Gastroesophageal sphincter (tissue), 4 donors: Measurements from ENCODE around the gene PARD3. TPM values are rescaled to one million over a fixed set of nuclear protein-coding genes. Genes with fewer than 3 reads are reported as not detected.

ENCODE experiments used
- ATAC-seq: fragments of 150-250 bp; one replicate; pipeline ENCODE4 v1.9.1; 2016; ENCODE audit warnings: mild to moderate bottlenecking, moderate library complexity
- H3K27ac ChIP-seq, 4 donors: fragments of 200-600 bp; sonication (generic) in 3 of 4; 1 replicate in 3 of 4; 2 replicates in 1 of 4; pipeline ENCODE4 v1.5.1; 2016 to 2019
- H3K27me3 ChIP-seq: fragments of 200-600 bp; sonication (generic); one replicate; pipeline ENCODE4 v1.5.1; 2019
- H3K36me3 ChIP-seq, 2 donors: fragments of 200-600 bp; sonication (generic); one replicate each; pipeline ENCODE4 v1.5.1; 2019; ENCODE audit warnings: control low read depth in 1 of 2
- H3K4me1 ChIP-seq, 3 donors: fragments of 200-600 bp; sonication (generic); 1 replicate in 2 of 3; 2 replicates in 1 of 3; pipeline ENCODE4 v1.5.1; 2016 to 2019; ENCODE audit warnings: control low read depth in 2 of 3
- H3K4me3 ChIP-seq, 2 donors: fragments of 200-600 bp; sonication (generic); one replicate each; pipeline ENCODE4 v1.5.1; 2019; ENCODE audit warnings: mild to moderate bottlenecking in 1 of 2, moderate library complexity in 1 of 2
- H3K9me3 ChIP-seq, 3 donors: fragments of 200-600 bp; sonication (generic); one replicate each; pipeline ENCODE4 v1.5.1; 2017 to 2019; ENCODE audit warnings: control low read depth in 2 of 3
- EP300 ChIP-seq: sonication (generic); formaldehyde crosslinking; IDR thresholded peaks from one replicate; pipeline ENCODE4 v1.6.1; 2017; ENCODE audit warnings: antibody characterized with exemption, mild to moderate bottlenecking
- POLR2A ChIP-seq, 2 donors: fragments of 450-650 bp; IDR thresholded peaks; one replicate each; pipeline ENCODE4 v1.6.1; 2017; ENCODE audit warnings: antibody characterized with exemption in 2 of 2, mild to moderate bottlenecking in 2 of 2, moderate library complexity in 1 of 2
- POLR2AphosphoS5 ChIP-seq: sonication (generic); formaldehyde crosslinking; IDR thresholded peaks from one replicate; pipeline ENCODE4 v1.6.1; 2017; ENCODE audit warnings: antibody characterized with exemption
- WGBS, 2 donors: methylation state at CpG; one replicate each; pipeline ENCODE4 v1.1.5; 2018; ENCODE audit warnings: low coverage in 1 of 2; 5-methylcytosine and 5-hydroxymethylcytosine counted together
- total RNA-seq, 4 donors: library from RNA; depleted of rRNA; stranded (reverse); fragments of >200 nt; gene quantifications; one replicate each; pipeline ENCODE4 v1.1.0, GENCODE V29; 2016
- TF ChIP-seq, protein P1 (sequence below), 4 experiments: fragments of 200-600 bp in 2 of 4; fragments of 450-650 bp in 2 of 4; sonication (generic) in 1 of 4; IDR thresholded peaks; one replicate each; pipeline ENCODE4 v1.5.1; 2017 to 2019; ENCODE audit warnings: antibody characterized with exemption in 4 of 4, mild to moderate bottlenecking in 2 of 4, moderate library complexity in 2 of 4

Gene PARD3
- total RNA-seq, 4 donors from 2014 or later, result 101 to 127 (median 115) TPM

- no peak for TF ChIP-seq EP300
- no peak for TF ChIP-seq POLR2AphosphoS5
- TF ChIP-seq, protein P1, sequence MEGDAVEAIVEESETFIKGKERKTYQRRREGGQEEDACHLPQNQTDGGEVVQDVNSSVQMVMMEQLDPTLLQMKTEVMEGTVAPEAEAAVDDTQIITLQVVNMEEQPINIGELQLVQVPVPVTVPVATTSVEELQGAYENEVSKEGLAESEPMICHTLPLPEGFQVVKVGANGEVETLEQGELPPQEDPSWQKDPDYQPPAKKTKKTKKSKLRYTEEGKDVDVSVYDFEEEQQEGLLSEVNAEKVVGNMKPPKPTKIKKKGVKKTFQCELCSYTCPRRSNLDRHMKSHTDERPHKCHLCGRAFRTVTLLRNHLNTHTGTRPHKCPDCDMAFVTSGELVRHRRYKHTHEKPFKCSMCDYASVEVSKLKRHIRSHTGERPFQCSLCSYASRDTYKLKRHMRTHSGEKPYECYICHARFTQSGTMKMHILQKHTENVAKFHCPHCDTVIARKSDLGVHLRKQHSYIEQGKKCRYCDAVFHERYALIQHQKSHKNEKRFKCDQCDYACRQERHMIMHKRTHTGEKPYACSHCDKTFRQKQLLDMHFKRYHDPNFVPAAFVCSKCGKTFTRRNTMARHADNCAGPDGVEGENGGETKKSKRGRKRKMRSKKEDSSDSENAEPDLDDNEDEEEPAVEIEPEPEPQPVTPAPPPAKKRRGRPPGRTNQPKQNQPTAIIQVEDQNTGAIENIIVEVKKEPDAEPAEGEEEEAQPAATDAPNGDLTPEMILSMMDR (IDR thresholded peaks at IDR 0.05), result no peak
- TF ChIP-seq POLR2A (IDR thresholded peaks at IDR 0.05), result no peak
- 100% methylated on average over 2 of the region's 3 CpGs; no CpG with 5 or more reads in 1 of the 2 donors for WGBS, 2 donors
- no peaks in the 10 kb centered on the region for H3K4me1 ChIP-seq
- H3K27me3 ChIP-seq, result no peaks in the 10 kb centered on the region
- no peak overlapping the region for H3K4me3 ChIP-seq
- H3K27ac ChIP-seq, result no peak overlapping the region
- H3K9me3 ChIP-seq, result no peaks in the 10 kb centered on the region
- no peak for ATAC-seq
- H3K36me3 ChIP-seq, result peaks cover 0 to 38% of the 10 kb centered on the region in 2 donors
These were observed 503.4 kb downstream of the PARD3 start for GRCh38 chr10:34311679-34312078.

GRCh38 chr10:34310234-34310633 is 504.9 kb downstream of the PARD3 start:
- Histone ChIP-seq H3K4me3 (no peak overlapping the region), H3K9me3 (no peaks in the 10 kb centered on the region), H3K36me3 (peaks cover 0 to 25% of the 10 kb centered on the region in 2 donors), H3K4me1 (no peaks in the 10 kb centered on the region), H3K27me3 (no peaks in the 10 kb centered on the region), H3K27ac (no peak overlapping the region)
- WGBS, 2 donors, result 94 to 98% methylated on average over 4 of the region's 4 CpGs
- no peak for ATAC-seq
- no peak for TF ChIP-seq POLR2AphosphoS5

GRCh38 chr10:34305189-34305588 is 509.9 kb downstream of the PARD3 start:
- no peak overlapping the region for H3K4me3 ChIP-seq
- no peak for ATAC-seq
- peaks cover 0 to 26% of the 10 kb centered on the region in 2 donors for H3K36me3 ChIP-seq
- H3K4me1 ChIP-seq, result no peaks in the 10 kb centered on the region
- WGBS, 2 donors, result 91 to 92% methylated on average over 3 to 6 of the region's 6 CpGs
- no peak overlapping the region for H3K27ac ChIP-seq
- TF ChIP-seq, protein P1 (IDR thresholded peaks at IDR 0.05), result no peak
- TF ChIP-seq EP300 (no peak), POLR2AphosphoS5 (no peak)
- H3K9me3 ChIP-seq, result no peaks in the 10 kb centered on the region
- no peaks in the 10 kb centered on the region for H3K27me3 ChIP-seq

GRCh38 chr10:34303022-34303421 is 512.1 kb downstream of the PARD3 start:
- ATAC-seq, result no peak
- H3K36me3 ChIP-seq, result peaks cover 0 to 21% of the 10 kb centered on the region in 2 donors
- H3K27me3 ChIP-seq, result no peaks in the 10 kb centered on the region
- WGBS, 2 donors, result 96% methylated on average over 2 of the region's 2 CpGs; no CpG with 5 or more reads in 1 of the 2 donors
- H3K4me3 ChIP-seq, result no peak overlapping the region
- H3K27ac ChIP-seq, result no peak overlapping the region
- no peaks in the 10 kb centered on the region for H3K4me1 ChIP-seq
- H3K9me3 ChIP-seq, result no peaks in the 10 kb centered on the region
- TF ChIP-seq POLR2AphosphoS5 (no peak), EP300 (no peak)

GRCh38 chr10:34299105-34299611 is 515.9 kb downstream of the PARD3 start:
- TF ChIP-seq EP300, result no peak
- no peak for TF ChIP-seq POLR2AphosphoS5
- TF ChIP-seq, protein P1 (IDR thresholded peaks at IDR 0.05), result no peak
- TF ChIP-seq POLR2A (IDR thresholded peaks at IDR 0.05), result no peak
- Histone ChIP-seq H3K4me1 (no peaks in the 10 kb centered on the region), H3K9me3 (no peaks in the 10 kb centered on the region), H3K4me3 (no peak overlapping the region), H3K27me3 (no peaks in the 10 kb centered on the region), H3K36me3 (peaks cover 0 to 13% of the 10 kb centered on the region in 2 donors), H3K27ac (no peak overlapping the region)
- 61 to 86% methylated on average over 1 to 3 of the region's 3 CpGs for WGBS, 2 donors
- ATAC-seq, result no peak

GRCh38 chr10:34298346-34298818 is 516.7 kb downstream of the PARD3 start:
- Histone ChIP-seq H3K9me3 (no peaks in the 10 kb centered on the region), H3K4me1 (no peaks in the 10 kb centered on the region), H3K4me3 (no peak overlapping the region), H3K36me3 (peaks cover 0 to 13% of the 10 kb centered on the region in 2 donors), H3K27me3 (no peaks in the 10 kb centered on the region), H3K27ac (no peak overlapping the region)
- 89 to 91% methylated on average over 14 to 16 of the region's 16 CpGs for WGBS, 2 donors
- ATAC-seq, result no peak
- TF ChIP-seq POLR2A (IDR thresholded peaks at IDR 0.05) (no peak), POLR2AphosphoS5 (no peak), EP300 (no peak)
- TF ChIP-seq, protein P1 (IDR thresholded peaks at IDR 0.05), result no peak
